Measurements from ENCODE around the gene POLR3A.
"Not testable (repeated sequence)": the region's sequence is repeated elsewhere in the genome, so short reads cannot be mapped to it uniquely, and the experiment has no call there.

The POLR3A gene

GRCh38 chr10:78070726-78071125 is 41.4 kb upstream of the POLR3A start:
- DNase-seq (ENCODE audit: low read depth) = no peak
- no peak for TF ChIP-seq CTCF (conservative IDR thresholded peaks at IDR 0.05; ENCODE audit: control insufficient read depth, insufficient read depth, low read depth, low read length)
- H3K4me3 ChIP-seq (ENCODE audit: control insufficient read depth, low read depth, low read length) = no peak overlapping the region

GRCh38 chr10:78070064-78070463 is 40.7 kb upstream of the POLR3A start:
- H3K4me3 ChIP-seq (ENCODE audit: control insufficient read depth, low read depth, low read length); DNase-seq (ENCODE audit: low read depth): not testable (repeated sequence)

- no peak for TF ChIP-seq CTCF (conservative IDR thresholded peaks at IDR 0.05; ENCODE audit: control insufficient read depth, insufficient read depth, low read depth, low read length)
- no peak overlapping the region for H3K4me3 ChIP-seq (ENCODE audit: control insufficient read depth, low read depth, low read length)
- DNase-seq (ENCODE audit: low read depth) = no peak
Measured at GRCh38 chr10:78069151-78069550, 39.8 kb upstream of the POLR3A start.

- no peak for DNase-seq (ENCODE audit: low read depth)
- TF ChIP-seq CTCF (conservative IDR thresholded peaks at IDR 0.05; ENCODE audit: control insufficient read depth, insufficient read depth, low read depth, low read length) = no peak
- H3K4me3 ChIP-seq (ENCODE audit: control insufficient read depth, low read depth, low read length) = no peak overlapping the region
Measured at GRCh38 chr10:78066728-78067430, 37.6 kb upstream of the POLR3A start.

GRCh38 chr10:78066012-78066411 is 36.7 kb upstream of the POLR3A start:
- DNase-seq (ENCODE audit: low read depth) = no peak
- TF ChIP-seq CTCF (conservative IDR thresholded peaks at IDR 0.05; ENCODE audit: control insufficient read depth, insufficient read depth, low read depth, low read length) = no peak
- H3K4me3 ChIP-seq (ENCODE audit: control insufficient read depth, low read depth, low read length) = no peak overlapping the region

- no peak for TF ChIP-seq CTCF (conservative IDR thresholded peaks at IDR 0.05; ENCODE audit: control insufficient read depth, insufficient read depth, low read depth, low read length)
- DNase-seq (ENCODE audit: low read depth) = no peak
- no peak overlapping the region for H3K4me3 ChIP-seq (ENCODE audit: control insufficient read depth, low read depth, low read length)
Measured at GRCh38 chr10:78065611-78066010, 36.3 kb upstream of the POLR3A start.

GRCh38 chr10:78064919-78065318 is 35.6 kb upstream of the POLR3A start:
- not testable (repeated sequence) for H3K4me3 ChIP-seq (ENCODE audit: control insufficient read depth, low read depth, low read length)

GRCh38 chr10:78063236-78063635 is 33.9 kb upstream of the POLR3A start:
- H3K4me3 ChIP-seq (ENCODE audit: control insufficient read depth, low read depth, low read length) = no peak overlapping the region
- DNase-seq (ENCODE audit: low read depth) = no peak
- no peak for TF ChIP-seq CTCF (conservative IDR thresholded peaks at IDR 0.05; ENCODE audit: control insufficient read depth, insufficient read depth, low read depth, low read length)

More at GRCh38 chr10:78064919-78065318, 35.6 kb upstream of the POLR3A start:
- not testable (repeated sequence) for DNase-seq (ENCODE audit: low read depth)

Measured in fibroblast of mammary gland (primary cell).